Measurements from ENCODE around the gene MYO18B.

- TF ChIP-seq POLR2A (IDR thresholded peaks at IDR 0.05; ENCODE audit: low read depth), result no peak
- no peak for TF ChIP-seq CTCF (IDR thresholded peaks at IDR 0.05)
Observed at GRCh38 chr22:26057731-26058130, 315.7 kb downstream of the MYO18B start.

Measured in esophagus muscularis mucosa (tissue), 3 donors.